GM12878 (cell line): ENCODE data around the gene YDJC. TPM values are rescaled to one million over a fixed set of nuclear protein-coding genes. Genes with fewer than 3 reads are reported as not detected.

Experiments
- ATAC-seq: fragments of 200-7000 bp; cut with Tn5 transposase; 3 replicates; pipeline ENCODE4 v1.9.1; 2020; ENCODE audit warnings: mild to moderate bottlenecking, moderate library complexity
- BruUV-seq: library from RNA; stranded (reverse); fragments of 400-500 nt; replicated peaks from 2 replicates; lab custom pipeline; 2021; lab: Mats Ljungman, UMichigan
- CTCF ChIA-PET: fragments of 300-600 bp; sonication (Branson Sonifier 250); formaldehyde crosslinking; extraction: SDS; loops from one replicate; lab custom pipeline; 2021; ENCODE audit warnings: inconsistent platforms; lab: Yijun Ruan, JAX
- POLR2A ChIA-PET: fragments of 350-600 bp; formaldehyde crosslinking; extraction: SDS; loops from one replicate; lab custom pipeline; 2021; ENCODE audit warnings: inconsistent platforms; lab: Charles Lee
- RAD21 ChIA-PET: fragments of 300-600 bp; sonication (Branson Sonifier 250); formaldehyde crosslinking; loops from one replicate; lab custom pipeline; 2023; ENCODE audit warnings: antibody characterized with exemption; ENCODE audit not compliant: unreplicated experiment; lab: Charles Lee
- SMC1A ChIA-PET: fragments of 300-600 bp; sonication (Branson Sonifier 250); formaldehyde crosslinking; loops from one replicate; lab custom pipeline; 2023; ENCODE audit not compliant: unreplicated experiment, uncharacterized antibody; lab: Charles Lee
- DNase-seq: peaks from one replicate; pipeline ENCODE4 v3.0.0-alpha.2; 2011; ENCODE audit warnings: low read depth, low spot score
- FAIRE-seq: peaks from 3 replicates; lab custom pipeline; 2011; peaks lifted over from hg19 to GRCh38; lab: Jason Lieb, UNC
- H2AFZ ChIP-seq: 2 replicates; pipeline ENCODE4 v1.6.0; 2011; ENCODE audit warnings: low read depth, low read length, control low read depth; ENCODE audit not compliant: control insufficient read depth
- H3K27ac ChIP-seq: 2 replicates; pipeline ENCODE4 v1.5.1; 2011; ENCODE audit warnings: control low read depth; ENCODE audit not compliant: control insufficient read depth, insufficient read depth
- H3K27me3 ChIP-seq, 2 experiments: replicated peaks in 1 of 2; 2 replicates each; pipeline versions ENCODE4 v1.6.0 to v1.6.1; 2011; ENCODE audit warnings: low read length in 1 of 2; ENCODE audit not compliant: control insufficient read depth in 2 of 2, insufficient read depth in 2 of 2
- H3K36me3 ChIP-seq, 2 experiments: 2 replicates each; pipeline ENCODE4 v1.5.1; 2011; ENCODE audit warnings: low read length in 1 of 2; ENCODE audit not compliant: control insufficient read depth in 2 of 2, insufficient read depth in 2 of 2
- H3K4me1 ChIP-seq: 2 replicates; pipeline ENCODE4 v1.6.1; 2011; ENCODE audit warnings: mild to moderate bottlenecking, low read length, moderate library complexity, mixed read lengths; ENCODE audit not compliant: control insufficient read depth, insufficient read depth
- H3K4me2 ChIP-seq: 2 replicates; pipeline ENCODE4 v1.6.0; 2011; ENCODE audit warnings: control low read depth; ENCODE audit not compliant: control insufficient read depth, insufficient read depth
- H3K4me3 ChIP-seq: fragments of 200-600 bp; sonication (generic); 2 replicates; pipeline ENCODE4 v1.5.1; 2016
- H3K79me2 ChIP-seq: 2 replicates; pipeline ENCODE4 v1.6.0; 2011; ENCODE audit warnings: low read length; ENCODE audit not compliant: control insufficient read depth, insufficient read depth
- H3K9ac ChIP-seq: 2 replicates; pipeline ENCODE4 v1.8.0; 2011; ENCODE audit warnings: low read length, control low read depth, mixed read lengths; ENCODE audit not compliant: control insufficient read depth, insufficient read depth
- H3K9me3 ChIP-seq: replicated peaks from 3 replicates; pipeline ENCODE4 v1.5.1; 2011; ENCODE audit warnings: mild to moderate bottlenecking, low read length; ENCODE audit not compliant: control insufficient read depth, insufficient read depth
- H4K20me1 ChIP-seq: 2 replicates; pipeline ENCODE4 v1.6.0; 2011; ENCODE audit not compliant: control insufficient read depth, insufficient read depth
- ATF7 ChIP-seq: fragments of 450-650 bp; IDR thresholded peaks from 2 replicates; pipeline ENCODE4 v1.6.1; 2016; ENCODE audit warnings: low read depth, mild to moderate bottlenecking
- BCL3 ChIP-seq: IDR thresholded peaks from 2 replicates; pipeline ENCODE4 v1.6.1; 2011; ENCODE audit warnings: borderline replicate concordance, low read depth, mild to moderate bottlenecking, moderate library complexity, low read length; ENCODE audit not compliant: insufficient read depth, poor library complexity, severe bottlenecking
- ESRRA ChIP-seq: IDR thresholded peaks from 2 replicates; pipeline ENCODE4 v1.6.1; 2012; ENCODE audit warnings: mild to moderate bottlenecking, low read length, improper control_type of control experiment
- ETV6 ChIP-seq, 2 experiments: fragments of 450-650 bp in 1 of 2; IDR thresholded peaks in 1 of 2; conservative IDR thresholded peaks in 1 of 2; 2 replicates each; pipeline ENCODE4 v1.6.1; 2014; ENCODE audit warnings: antibody characterized with exemption in 1 of 2, borderline replicate concordance in 1 of 2, low read depth in 1 of 2, mild to moderate bottlenecking in 1 of 2, moderate library complexity in 1 of 2
- HDGF ChIP-seq: fragments of 450-650 bp; IDR thresholded peaks from 2 replicates; pipeline ENCODE4 v1.6.1; 2016; ENCODE audit warnings: antibody characterized with exemption
- JUNB ChIP-seq: IDR thresholded peaks from 2 replicates; pipeline ENCODE4 v1.6.1; 2016; ENCODE audit warnings: antibody characterized with exemption, mild to moderate bottlenecking
- NBN ChIP-seq: fragments of 450-650 bp; IDR thresholded peaks from 2 replicates; pipeline ENCODE4 v1.6.1; 2016
- NR2C2 ChIP-seq: IDR thresholded peaks from 2 replicates; pipeline ENCODE4 v1.6.1; 2011; ENCODE audit warnings: borderline replicate concordance, low read depth; ENCODE audit not compliant: control insufficient read depth, insufficient read length
- PAX5 ChIP-seq: IDR thresholded peaks from 2 replicates; pipeline ENCODE4 v1.6.1; 2011; ENCODE audit warnings: low read depth, low read length, borderline replicate concordance
- RB1 ChIP-seq: fragments of 450-650 bp; formaldehyde crosslinking; IDR thresholded peaks from 2 replicates; pipeline ENCODE4 v1.6.1; 2017; ENCODE audit warnings: mild to moderate bottlenecking, borderline replicate concordance
- WGBS: methylation state at CpG from one replicate; pipeline ENCODE4 v1.1.6; 2016; ENCODE audit warnings: low lambda C conversion rate; ENCODE audit not compliant: insufficient replicate concordance, insufficient coverage; ENCODE audit errors: missing lambda C conversion rate; 5-methylcytosine and 5-hydroxymethylcytosine counted together
- in situ Hi-C: fragments of 300-500 bp; cut with MboI; formaldehyde crosslinking; loops from 9 replicates; pipeline ENCODE4 v1.14.3; 2018; ENCODE audit warnings: mixed read lengths
- intact Hi-C: fragments of 100-400 bp; cut with micrococcal nuclease; formaldehyde crosslinking; loops from one replicate; pipeline ENCODE4 v1.14.2; 2022; ENCODE audit not compliant: unreplicated experiment
- polyA plus RNA-seq, 11 experiments: library from polyadenylated mRNA; depleted of rRNA in 4 of 11; unstranded in 6 of 11; stranded (reverse) in 5 of 11; fragments of >200 nt; fragmentation: Nextera tagmentation in 4 of 11; fragmentation: Illumina TruSeq in 1 of 11; extraction: Ambion mirVana in 4 of 11; extraction: Trizol in 1 of 11; gene quantifications; 1 replicate in 1 of 11; 2 replicates in 10 of 11; pipeline versions ENCODE4 v1.2.1 to v1.2.3, GENCODE V29; 2011 to 2016; ENCODE audit warnings: inconsistent platforms in 2 of 11, missing spikeins in 2 of 11, low read depth in 1 of 11
- total RNA-seq, 4 experiments: library from RNA; depleted of rRNA in 3 of 4; stranded (reverse); fragments of >200 nt in 3 of 4; fragmentation: Illumina TruSeq in 1 of 4; extraction: Trizol in 1 of 4; gene quantifications; 2 replicates each; pipeline versions ENCODE4 v1.2.1 to v1.2.3, GENCODE V29; 2013 to 2021
- TF ChIP-seq, protein P1 (sequence below): fragments of 450-650 bp; IDR thresholded peaks from 2 replicates; pipeline ENCODE4 v1.6.1; 2016; ENCODE audit warnings: mild to moderate bottlenecking
- TF ChIP-seq, protein P2 (sequence below): fragments of 450-650 bp; conservative IDR thresholded peaks from 2 replicates; pipeline ENCODE4 v1.6.1; 2017; ENCODE audit warnings: mild to moderate bottlenecking, moderate library complexity
- TF ChIP-seq, protein P3 (sequence below): IDR thresholded peaks from 2 replicates; pipeline ENCODE4 v1.6.1; 2012; ENCODE audit warnings: low read depth, low read length, improper control_type of control experiment
- TF ChIP-seq, protein P4 (sequence below): fragments of 450-650 bp; formaldehyde crosslinking; IDR thresholded peaks from 2 replicates; pipeline ENCODE4 v1.4.0; 2020; ENCODE audit warnings: mild to moderate bottlenecking, moderate library complexity

Gene YDJC
- total and polyA plus RNA-seq, 10 of the 15 experiments (the other 5 are each of a cell fraction or from before 2014, with no cell fraction given), result 1.00 to 77.6 (median 38.4) TPM

- 58% methylated on average over 17 of the region's 17 CpGs for WGBS
- Histone ChIP-seq H3K36me3 (peaks cover 0 to 3% of the 10 kb centered on the region in 2 experiments; a peak in 2 of 4 replicates), H3K9ac (no peak overlapping the region), H3K27me3 (no peaks in the 10 kb centered on the region), H3K4me1 (no peaks in the 10 kb centered on the region; the same call in 1 of the 2 replicates), H2AFZ (peak overlapping the region; percentile 84; the same call in 1 of the 2 replicates), H4K20me1 (no peaks in the 10 kb centered on the region), H3K9me3 (no peaks in the 10 kb centered on the region), H3K27ac (no peak overlapping the region), H3K79me2 (peaks cover 6% of the 10 kb centered on the region), H3K4me3 (peak overlapping the region; percentile 75; the same call in 1 of the 2 replicates), H3K4me2 (peak overlapping the region; percentile 93)
- SMC1A ChIA-PET, result interaction anchor here (1.2 kb wide), 1 partner anchor 10 kb away, joined by 4 read pairs; no protein-coding TSS in a partner anchor
- CTCF ChIA-PET, result interaction anchor here (1.0 to 1.7 kb wide), 4 partner anchors 10 to 28 kb away, joined by 3 to 10 read pairs (median 4); partner anchors contain the start of gene SDF2L1
- in situ Hi-C loops, result no loop called here
- BruUV-seq, result no TSS peak
- ATAC-seq, result no peak
- DNase-seq, result no peak
- no peak for FAIRE-seq
- POLR2A ChIA-PET, result no interaction called here
- intact Hi-C loops, result no loop called here
- RAD21 ChIA-PET, result interaction anchor here (1.5 kb wide), 1 partner anchor 15 kb away, joined by 4 read pairs; the partner anchor contains the start of gene SDF2L1
- TF ChIP-seq ATF7 (no peak), ETV6 (conservative IDR thresholded peaks at IDR 0.05 in 1 of 2, IDR thresholded peaks at IDR 0.05 in 1 of 2; ENCODE audit: borderline replicate concordance in 1 of 2, low read depth in 1 of 2) (no peak), PAX5 (no peak), JUNB (no peak), BCL3 (no peak), ESRRA (no peak), NR2C2 (no peak), RB1 (no peak), NBN (0 out of 2 replicates have a peak, but pooled peaks have one; percentile 8), HDGF (peak; percentile 76; the same call in 1 of the 2 replicates)
- TF ChIP-seq, protein P1, sequence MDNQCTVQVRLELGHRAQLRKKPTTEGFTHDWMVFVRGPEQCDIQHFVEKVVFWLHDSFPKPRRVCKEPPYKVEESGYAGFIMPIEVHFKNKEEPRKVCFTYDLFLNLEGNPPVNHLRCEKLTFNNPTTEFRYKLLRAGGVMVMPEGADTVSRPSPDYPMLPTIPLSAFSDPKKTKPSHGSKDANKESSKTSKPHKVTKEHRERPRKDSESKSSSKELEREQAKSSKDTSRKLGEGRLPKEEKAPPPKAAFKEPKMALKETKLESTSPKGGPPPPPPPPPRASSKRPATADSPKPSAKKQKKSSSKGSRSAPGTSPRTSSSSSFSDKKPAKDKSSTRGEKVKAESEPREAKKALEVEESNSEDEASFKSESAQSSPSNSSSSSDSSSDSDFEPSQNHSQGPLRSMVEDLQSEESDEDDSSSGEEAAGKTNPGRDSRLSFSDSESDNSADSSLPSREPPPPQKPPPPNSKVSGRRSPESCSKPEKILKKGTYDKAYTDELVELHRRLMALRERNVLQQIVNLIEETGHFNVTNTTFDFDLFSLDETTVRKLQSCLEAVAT, result peak; percentile 46
- TF ChIP-seq, protein P2, sequence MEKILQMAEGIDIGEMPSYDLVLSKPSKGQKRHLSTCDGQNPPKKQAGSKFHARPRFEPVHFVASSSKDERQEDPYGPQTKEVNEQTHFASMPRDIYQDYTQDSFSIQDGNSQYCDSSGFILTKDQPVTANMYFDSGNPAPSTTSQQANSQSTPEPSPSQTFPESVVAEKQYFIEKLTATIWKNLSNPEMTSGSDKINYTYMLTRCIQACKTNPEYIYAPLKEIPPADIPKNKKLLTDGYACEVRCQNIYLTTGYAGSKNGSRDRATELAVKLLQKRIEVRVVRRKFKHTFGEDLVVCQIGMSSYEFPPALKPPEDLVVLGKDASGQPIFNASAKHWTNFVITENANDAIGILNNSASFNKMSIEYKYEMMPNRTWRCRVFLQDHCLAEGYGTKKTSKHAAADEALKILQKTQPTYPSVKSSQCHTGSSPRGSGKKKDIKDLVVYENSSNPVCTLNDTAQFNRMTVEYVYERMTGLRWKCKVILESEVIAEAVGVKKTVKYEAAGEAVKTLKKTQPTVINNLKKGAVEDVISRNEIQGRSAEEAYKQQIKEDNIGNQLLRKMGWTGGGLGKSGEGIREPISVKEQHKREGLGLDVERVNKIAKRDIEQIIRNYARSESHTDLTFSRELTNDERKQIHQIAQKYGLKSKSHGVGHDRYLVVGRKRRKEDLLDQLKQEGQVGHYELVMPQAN, result no peak
- TF ChIP-seq, protein P3, sequence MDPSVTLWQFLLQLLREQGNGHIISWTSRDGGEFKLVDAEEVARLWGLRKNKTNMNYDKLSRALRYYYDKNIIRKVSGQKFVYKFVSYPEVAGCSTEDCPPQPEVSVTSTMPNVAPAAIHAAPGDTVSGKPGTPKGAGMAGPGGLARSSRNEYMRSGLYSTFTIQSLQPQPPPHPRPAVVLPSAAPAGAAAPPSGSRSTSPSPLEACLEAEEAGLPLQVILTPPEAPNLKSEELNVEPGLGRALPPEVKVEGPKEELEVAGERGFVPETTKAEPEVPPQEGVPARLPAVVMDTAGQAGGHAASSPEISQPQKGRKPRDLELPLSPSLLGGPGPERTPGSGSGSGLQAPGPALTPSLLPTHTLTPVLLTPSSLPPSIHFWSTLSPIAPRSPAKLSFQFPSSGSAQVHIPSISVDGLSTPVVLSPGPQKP, result no peak
- TF ChIP-seq, protein P4, sequence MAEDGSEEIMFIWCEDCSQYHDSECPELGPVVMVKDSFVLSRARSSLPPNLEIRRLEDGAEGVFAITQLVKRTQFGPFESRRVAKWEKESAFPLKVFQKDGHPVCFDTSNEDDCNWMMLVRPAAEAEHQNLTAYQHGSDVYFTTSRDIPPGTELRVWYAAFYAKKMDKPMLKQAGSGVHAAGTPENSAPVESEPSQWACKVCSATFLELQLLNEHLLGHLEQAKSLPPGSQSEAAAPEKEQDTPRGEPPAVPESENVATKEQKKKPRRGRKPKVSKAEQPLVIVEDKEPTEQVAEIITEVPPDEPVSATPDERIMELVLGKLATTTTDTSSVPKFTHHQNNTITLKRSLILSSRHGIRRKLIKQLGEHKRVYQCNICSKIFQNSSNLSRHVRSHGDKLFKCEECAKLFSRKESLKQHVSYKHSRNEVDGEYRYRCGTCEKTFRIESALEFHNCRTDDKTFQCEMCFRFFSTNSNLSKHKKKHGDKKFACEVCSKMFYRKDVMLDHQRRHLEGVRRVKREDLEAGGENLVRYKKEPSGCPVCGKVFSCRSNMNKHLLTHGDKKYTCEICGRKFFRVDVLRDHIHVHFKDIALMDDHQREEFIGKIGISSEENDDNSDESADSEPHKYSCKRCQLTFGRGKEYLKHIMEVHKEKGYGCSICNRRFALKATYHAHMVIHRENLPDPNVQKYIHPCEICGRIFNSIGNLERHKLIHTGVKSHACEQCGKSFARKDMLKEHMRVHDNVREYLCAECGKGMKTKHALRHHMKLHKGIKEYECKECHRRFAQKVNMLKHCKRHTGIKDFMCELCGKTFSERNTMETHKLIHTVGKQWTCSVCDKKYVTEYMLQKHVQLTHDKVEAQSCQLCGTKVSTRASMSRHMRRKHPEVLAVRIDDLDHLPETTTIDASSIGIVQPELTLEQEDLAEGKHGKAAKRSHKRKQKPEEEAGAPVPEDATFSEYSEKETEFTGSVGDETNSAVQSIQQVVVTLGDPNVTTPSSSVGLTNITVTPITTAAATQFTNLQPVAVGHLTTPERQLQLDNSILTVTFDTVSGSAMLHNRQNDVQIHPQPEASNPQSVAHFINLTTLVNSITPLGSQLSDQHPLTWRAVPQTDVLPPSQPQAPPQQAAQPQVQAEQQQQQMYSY, result no peak
Measured at GRCh38 chr22:21657020-21657359, 27.2 kb upstream of the YDJC start.
